IMR-90 (cell line): ENCODE results near the gene ADARB2. TPM values are rescaled to one million over a fixed set of nuclear protein-coding genes. Genes with fewer than 3 reads are reported as not detected.

Experiments used
- ATAC-seq: fragments of 200-7000 bp; cut with Tn5 transposase; 2 replicates; pipeline ENCODE4 v1.9.1; 2020; ENCODE audit warnings: low read depth, mild to moderate bottlenecking, moderate library complexity
- BruUV-seq: library from RNA; stranded (reverse); fragments of 400-500 nt; replicated peaks from 2 replicates; lab custom pipeline; 2021; lab: Mats Ljungman, UMichigan
- CTCF ChIA-PET: fragments of 300-600 bp; formaldehyde crosslinking; extraction: SDS; loops from one replicate; lab custom pipeline; 2021; ENCODE audit warnings: antibody characterized with exemption; lab: Yijun Ruan, JAX
- POLR2A ChIA-PET: fragments of 300-600 bp; sonication (Branson Sonifier 250); formaldehyde crosslinking; loops from one replicate; lab custom pipeline; 2022; ENCODE audit warnings: antibody characterized with exemption; ENCODE audit not compliant: unreplicated experiment; lab: Charles Lee
- DNase-seq: peaks from one replicate; pipeline ENCODE4 v3.0.0; 2013
- H2AFZ ChIP-seq: replicated peaks from 2 replicates; pipeline ENCODE3; 2013; ENCODE audit warnings: low read length, mild to moderate bottlenecking; ENCODE audit not compliant: poor library complexity
- H2AK5ac ChIP-seq: 2 replicates; pipeline ENCODE4 v1.6.1; 2013; ENCODE audit warnings: low read depth, low read length, inconsistent platforms
- H2AK9ac ChIP-seq: replicated peaks from 2 replicates; pipeline ENCODE3; 2013; ENCODE audit warnings: mild to moderate bottlenecking, low read depth, low read length, moderate library complexity; ENCODE audit not compliant: poor library complexity
- H2BK120ac ChIP-seq: 2 replicates; pipeline ENCODE4 v1.6.1; 2013; ENCODE audit warnings: low read depth, low read length, inconsistent platforms
- H2BK15ac ChIP-seq: 3 replicates; pipeline ENCODE4 v1.6.1; 2013; ENCODE audit warnings: low read depth, low read length, inconsistent platforms
- H2BK20ac ChIP-seq: 2 replicates; pipeline ENCODE4 v1.6.1; 2013; ENCODE audit warnings: low read depth, mild to moderate bottlenecking, inconsistent platforms, low read length, moderate library complexity
- H2BK5ac ChIP-seq: 2 replicates; pipeline ENCODE4 v1.6.1; 2013; ENCODE audit warnings: mild to moderate bottlenecking, low read depth, low read length, inconsistent platforms; ENCODE audit not compliant: poor library complexity, severe bottlenecking
- H3K14ac ChIP-seq: replicated peaks from 2 replicates; pipeline ENCODE4 v1.6.1; 2013; ENCODE audit warnings: low read depth, low read length, inconsistent platforms
- H3K18ac ChIP-seq: 2 replicates; pipeline ENCODE4 v1.6.1; 2013; ENCODE audit warnings: low read depth, low read length, control low read depth
- H3K23ac ChIP-seq: 2 replicates; pipeline ENCODE4 v1.6.1; 2013; ENCODE audit warnings: low read depth, low read length, inconsistent platforms
- H3K27ac ChIP-seq: 2 replicates; pipeline ENCODE4 v1.5.1; 2013; ENCODE audit warnings: mild to moderate bottlenecking, control low read depth, low read length; ENCODE audit not compliant: insufficient read depth
- H3K27me3 ChIP-seq: 2 replicates; pipeline ENCODE4 v1.6.1; 2013; ENCODE audit warnings: low read length; ENCODE audit not compliant: control insufficient read depth, insufficient read depth
- H3K36me3 ChIP-seq: 2 replicates; pipeline ENCODE4 v1.6.1; 2013; ENCODE audit warnings: low read length, mixed read lengths; ENCODE audit not compliant: control insufficient read depth, insufficient read depth
- H3K4ac ChIP-seq: 2 replicates; pipeline ENCODE4 v1.6.1; 2013; ENCODE audit warnings: low read depth, low read length, inconsistent platforms
- H3K4me1 ChIP-seq: 2 replicates; pipeline ENCODE4 v1.6.1; 2013; ENCODE audit warnings: low read length, mixed read lengths; ENCODE audit not compliant: control insufficient read depth, insufficient read depth
- H3K4me2 ChIP-seq: 2 replicates; pipeline ENCODE4 v1.6.1; 2013; ENCODE audit warnings: low read depth, mild to moderate bottlenecking, control low read depth, low read length, moderate library complexity
- H3K4me3 ChIP-seq: 2 replicates; pipeline ENCODE4 v1.5.1; 2013; ENCODE audit warnings: low read depth, mild to moderate bottlenecking, control low read depth, low read length, moderate library complexity; ENCODE audit not compliant: insufficient read depth
- H3K56ac ChIP-seq: 2 replicates; pipeline ENCODE4 v1.6.1; 2013; ENCODE audit warnings: low read length, inconsistent platforms; ENCODE audit not compliant: insufficient read depth; ENCODE audit errors: extremely low read depth
- H3K79me1 ChIP-seq, 2 experiments: 2 replicates each; pipeline ENCODE4 v1.6.1; 2013; ENCODE audit warnings: low read length in 2 of 2, inconsistent platforms in 1 of 2, low read depth in 1 of 2
- H3K9ac ChIP-seq: 2 replicates; pipeline ENCODE4 v1.6.1; 2013; ENCODE audit warnings: low read depth, low read length, control low read depth
- H3K9me1 ChIP-seq: 2 replicates; pipeline ENCODE4 v1.6.1; 2013; ENCODE audit warnings: low read length, inconsistent platforms; ENCODE audit not compliant: insufficient read depth
- H3K9me3 ChIP-seq: 2 replicates; pipeline ENCODE4 v1.6.1; 2013; ENCODE audit warnings: low read length; ENCODE audit not compliant: control insufficient read depth, insufficient read depth
- H4K20me1 ChIP-seq: 2 replicates; pipeline ENCODE4 v1.6.1; 2013; ENCODE audit warnings: low read length, inconsistent platforms; ENCODE audit not compliant: insufficient read depth
- H4K5ac ChIP-seq: 2 replicates; pipeline ENCODE4 v1.6.1; 2013; ENCODE audit warnings: mild to moderate bottlenecking, low read depth, low read length, control low read depth
- H4K8ac ChIP-seq, 2 experiments: 2 replicates each; pipeline ENCODE4 v1.6.1; 2013; ENCODE audit warnings: low read depth in 2 of 2, low read length in 2 of 2, control low read depth in 1 of 2, inconsistent platforms in 1 of 2
- H4K91ac ChIP-seq: 2 replicates; pipeline ENCODE4 v1.6.1; 2013; ENCODE audit warnings: low read depth, low read length, inconsistent platforms; ENCODE audit not compliant: insufficient read depth
- RAD21 ChIP-seq: IDR thresholded peaks from 2 replicates; pipeline ENCODE4 v1.6.1; 2012; ENCODE audit warnings: low read length, improper control_type of control experiment
- WGBS, 2 experiments: methylation state at CpG; one replicate each; pipeline versions ENCODE4 v1.1.5 to v1.1.7; 2013; ENCODE audit warnings: missing lambda C conversion rate in 2 of 2; ENCODE audit not compliant: insufficient read length in 1 of 2; ENCODE audit errors: extremely low coverage in 2 of 2; 5-methylcytosine and 5-hydroxymethylcytosine counted together
- dilution Hi-C: fragments of 300-500 bp; cut with HindIII; formaldehyde crosslinking; loops from one replicate; pipeline ENCODE4 v1.14.3; 2018; ENCODE audit warnings: low sequenced_read_pairs; ENCODE audit not compliant: unreplicated experiment
- in situ Hi-C: fragments of 300-500 bp; cut with MboI; formaldehyde crosslinking; loops from 3 replicates; pipeline ENCODE4 v1.14.3; 2019; ENCODE audit warnings: low sequenced_read_pairs, inconsistent platforms, mixed read lengths
- intact Hi-C: fragments of 100-400 bp; cut with micrococcal nuclease; formaldehyde crosslinking; loops from 2 replicates; pipeline ENCODE4 v1.10.0; 2022
- polyA plus RNA-seq, 3 experiments: library from polyadenylated mRNA; depleted of rRNA; stranded (reverse); fragments of >200 nt; gene quantifications; 2 replicates each; pipeline ENCODE4 v1.2.3, GENCODE V29; 2012; ENCODE audit warnings: low replicate concordance in 1 of 3
- total RNA-seq: library from RNA; depleted of rRNA; stranded (reverse); fragments of >200 nt; gene quantifications from 2 replicates; pipeline ENCODE4 v1.2.3, GENCODE V29; 2012
- TF ChIP-seq, protein P1 (sequence below): fragments of 150-350 bp; IDR thresholded peaks from 2 replicates; pipeline ENCODE4 v1.6.1; 2016; ENCODE audit warnings: low read depth, mild to moderate bottlenecking, low read length, moderate library complexity, borderline replicate concordance

ADARB2 gene
- total and polyA plus RNA-seq, 2 of the 4 experiments (the other 2 are of a cell fraction): not detected

DNA sequence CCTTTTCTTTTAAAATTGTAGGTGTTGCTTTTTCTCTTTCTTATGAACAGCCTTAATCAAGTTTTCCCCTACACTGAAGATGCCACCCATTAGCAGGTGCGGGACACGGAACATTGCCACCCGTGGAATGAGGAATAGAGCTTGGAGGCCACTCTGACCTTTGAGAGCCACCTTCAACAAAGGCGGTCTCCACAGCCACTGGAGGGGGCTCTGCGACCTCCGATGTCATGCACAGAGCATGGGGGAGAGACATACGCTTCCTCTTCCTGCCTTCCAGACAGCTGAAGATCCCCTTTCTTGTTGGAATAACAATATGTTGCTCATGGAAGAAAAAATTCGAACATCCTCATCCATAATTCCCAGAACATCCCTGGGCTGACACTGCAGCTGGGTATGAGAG is 39.1 kb downstream of the ADARB2 start:
- H3K9me1 ChIP-seq: no peaks in the 10 kb centered on the region
- H2BK15ac ChIP-seq: no peak overlapping the region
- no CpG with 5 or more reads among the region's 8 CpGs for WGBS, 2 experiments
- no peak overlapping the region for H4K5ac ChIP-seq
- no peak overlapping the region for H4K8ac ChIP-seq
- H3K4me3 ChIP-seq: no peak overlapping the region
- no peaks in the 10 kb centered on the region for H3K79me1 ChIP-seq
- H3K27me3 ChIP-seq: no peaks in the 10 kb centered on the region
- no peak for ATAC-seq
- no peaks in the 10 kb centered on the region for H3K4me1 ChIP-seq
- no peak overlapping the region for H2AK5ac ChIP-seq
- no peaks in the 10 kb centered on the region for H4K20me1 ChIP-seq
- no peak overlapping the region for H2BK5ac ChIP-seq
- in situ Hi-C loops: no loop called here
- no peak overlapping the region for H4K91ac ChIP-seq
- H3K23ac ChIP-seq: no peak overlapping the region
- no peak overlapping the region for H3K18ac ChIP-seq
- H2BK120ac ChIP-seq: no peak overlapping the region
- no peak overlapping the region for H2AK9ac ChIP-seq
- H3K14ac ChIP-seq: no peak overlapping the region
- TF ChIP-seq RAD21: no peak
- TF ChIP-seq, protein P1, sequence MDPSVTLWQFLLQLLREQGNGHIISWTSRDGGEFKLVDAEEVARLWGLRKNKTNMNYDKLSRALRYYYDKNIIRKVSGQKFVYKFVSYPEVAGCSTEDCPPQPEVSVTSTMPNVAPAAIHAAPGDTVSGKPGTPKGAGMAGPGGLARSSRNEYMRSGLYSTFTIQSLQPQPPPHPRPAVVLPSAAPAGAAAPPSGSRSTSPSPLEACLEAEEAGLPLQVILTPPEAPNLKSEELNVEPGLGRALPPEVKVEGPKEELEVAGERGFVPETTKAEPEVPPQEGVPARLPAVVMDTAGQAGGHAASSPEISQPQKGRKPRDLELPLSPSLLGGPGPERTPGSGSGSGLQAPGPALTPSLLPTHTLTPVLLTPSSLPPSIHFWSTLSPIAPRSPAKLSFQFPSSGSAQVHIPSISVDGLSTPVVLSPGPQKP: no peak
- H3K56ac ChIP-seq: no peak overlapping the region
- H3K9ac ChIP-seq: no peak overlapping the region
- POLR2A ChIA-PET: no interaction called here
- H2AFZ ChIP-seq: no peak overlapping the region
- CTCF ChIA-PET: no interaction called here
- H3K4ac ChIP-seq: no peak overlapping the region
- H3K9me3 ChIP-seq: peaks cover 31% of the 10 kb centered on the region
- no TSS peak for BruUV-seq
- dilution Hi-C loops: no loop called here
- no peak for DNase-seq
- no peak overlapping the region for H3K27ac ChIP-seq
- no peaks in the 10 kb centered on the region for H3K36me3 ChIP-seq
- H2BK20ac ChIP-seq: no peak overlapping the region
- no peak overlapping the region for H3K4me2 ChIP-seq
- intact Hi-C loops: no loop called here
